D721Med (cell line): ENCODE data around the gene PDE4B.

Source experiments
- DNase-seq: peaks from one replicate; pipeline ENCODE4 v3.0.0; 2011; ENCODE audit warnings: low spot score; ENCODE audit not compliant: insufficient read length
- FAIRE-seq: peaks from 2 replicates; lab custom pipeline; 2011; peaks lifted over from hg19 to GRCh38; lab: Jason Lieb, UNC
- CTCF ChIP-seq: IDR thresholded peaks from 2 replicates; pipeline ENCODE4 v1.5.1; 2012; ENCODE audit warnings: mild to moderate bottlenecking, control low read depth; ENCODE audit not compliant: insufficient read depth; ENCODE audit errors: missing control alignments

The PDE4B gene

GRCh38 chr1:65759516-65759915 lies 33.2 kb upstream of the PDE4B start:
- DNase-seq (no peak), FAIRE-seq (no peak)
- TF ChIP-seq CTCF = no peak

GRCh38 chr1:65762081-65762862 lies 30.4 kb upstream of the PDE4B start:
- DNase-seq (no peak), FAIRE-seq (no peak)
- TF ChIP-seq CTCF = no peak

- FAIRE-seq (no peak), DNase-seq (no peak)
- no peak for TF ChIP-seq CTCF
Observed at GRCh38 chr1:65764052-65764451, 28.6 kb upstream of the PDE4B start.

GRCh38 chr1:65765631-65766030 lies 27.1 kb upstream of the PDE4B start:
- no peak for DNase-seq
- no peak for FAIRE-seq
- TF ChIP-seq CTCF = no peak

- TF ChIP-seq CTCF = no peak
- FAIRE-seq = no peak
- DNase-seq = no peak
Observed at GRCh38 chr1:65769636-65770035, 23.1 kb upstream of the PDE4B start.

GRCh38 chr1:65772607-65773006 lies 20.1 kb upstream of the PDE4B start:
- no peak for TF ChIP-seq CTCF
- FAIRE-seq (no peak), DNase-seq (no peak)

GRCh38 chr1:65773391-65774123 lies 19.1 kb upstream of the PDE4B start:
- no peak for DNase-seq
- TF ChIP-seq CTCF = no peak
- FAIRE-seq = no peak
